Panc1 (cell line): ENCODE data around the gene RIBC1. TPM values are rescaled to one million over a fixed set of nuclear protein-coding genes. Genes with fewer than 3 reads are reported as not detected.

Source experiments
- ATAC-seq: fragments of 200-7000 bp; cut with Tn5 transposase; 2 replicates; pipeline ENCODE4 v1.9.1; 2020; ENCODE audit warnings: mild to moderate bottlenecking, moderate library complexity
- BruUV-seq: library from RNA; stranded (reverse); fragments of 400-500 nt; replicated peaks from 2 replicates; lab custom pipeline; 2021; lab: Mats Ljungman, UMichigan
- CTCF ChIA-PET: fragments of 300-600 bp; sonication (Branson Sonifier 250); formaldehyde crosslinking; loops from one replicate; lab custom pipeline; 2022; ENCODE audit warnings: antibody characterized with exemption; lab: Charles Lee
- POLR2A ChIA-PET: fragments of 300-600 bp; sonication (Branson Sonifier 250); formaldehyde crosslinking; loops from one replicate; lab custom pipeline; 2022; ENCODE audit warnings: antibody characterized with exemption; lab: Charles Lee
- DNase-seq: peaks from one replicate; pipeline ENCODE4 v3.0.0-alpha.2; 2010; ENCODE audit warnings: low read depth, low spot score
- H3K27ac ChIP-seq: 2 replicates; pipeline ENCODE4 v1.5.1; 2011; ENCODE audit warnings: mild to moderate bottlenecking, low read length, inconsistent platforms
- H3K27me3 ChIP-seq: fragments of 200-500 bp; sonication (Bioruptor generic); 2 replicates; pipeline ENCODE4 v1.6.0; 2014; ENCODE audit warnings: low read length, inconsistent platforms; ENCODE audit not compliant: control insufficient read depth, insufficient read depth
- H3K36me3 ChIP-seq: fragments of 200-500 bp; sonication (Bioruptor generic); 2 replicates; pipeline ENCODE4 v1.5.1; 2014; ENCODE audit warnings: inconsistent platforms, mild to moderate bottlenecking, low read length, moderate library complexity; ENCODE audit not compliant: control insufficient read depth, insufficient read depth
- H3K4me1 ChIP-seq: 2 replicates; pipeline ENCODE4 v1.5.1; 2011; ENCODE audit warnings: inconsistent platforms, mild to moderate bottlenecking, low read length, moderate library complexity; ENCODE audit not compliant: control insufficient read depth, insufficient read depth
- H3K4me3 ChIP-seq, 2 experiments: 2 replicates each; pipeline ENCODE4 v1.5.1; 2011 to 2012; ENCODE audit warnings: low read depth in 2 of 2, low read length in 2 of 2, mild to moderate bottlenecking in 2 of 2, inconsistent platforms in 1 of 2, moderate library complexity in 1 of 2
- H3K9me3 ChIP-seq: fragments of 200-500 bp; sonication (Bioruptor generic); 2 replicates; pipeline ENCODE4 v1.5.1; 2014; ENCODE audit warnings: low read depth, mild to moderate bottlenecking, inconsistent platforms, low read length, moderate library complexity; ENCODE audit not compliant: control insufficient read depth, insufficient read depth
- CTCF ChIP-seq: fragments of 450-650 bp; IDR thresholded peaks from 2 replicates; pipeline ENCODE4 v1.5.1; 2017; ENCODE audit warnings: mild to moderate bottlenecking
- POLR2AphosphoS5 ChIP-seq: IDR thresholded peaks from 2 replicates; pipeline ENCODE4 v1.6.1; 2012; ENCODE audit warnings: mild to moderate bottlenecking, low read depth, low read length, moderate library complexity
- REST ChIP-seq, 2 experiments: IDR thresholded peaks; 2 replicates each; pipeline ENCODE4 v1.6.1; 2011 to 2012; ENCODE audit warnings: low read depth in 2 of 2, control low read depth in 1 of 2, low read length in 1 of 2, mild to moderate bottlenecking in 1 of 2, moderate library complexity in 1 of 2; ENCODE audit not compliant: insufficient read depth in 1 of 2
- SIN3A ChIP-seq: IDR thresholded peaks from 2 replicates; pipeline ENCODE4 v1.6.1; 2012; ENCODE audit warnings: low read depth, mild to moderate bottlenecking, low read length, moderate library complexity, borderline replicate concordance; ENCODE audit not compliant: insufficient read depth
- TCF7L2 ChIP-seq: IDR thresholded peaks from 2 replicates; pipeline ENCODE4 v1.6.1; 2011; ENCODE audit warnings: mild to moderate bottlenecking, low read depth, low read length, inconsistent platforms
- in situ Hi-C: cut with HindIII; loops from 2 replicates; pipeline ENCODE4 v1.10.0; 2016; ENCODE audit warnings: low sequenced_read_pairs, low pct_unique_long_range_greater_than_20kb
- intact Hi-C: fragments of 100-400 bp; cut with micrococcal nuclease; formaldehyde crosslinking; loops from one replicate; pipeline ENCODE4 v1.10.0; 2022; ENCODE audit not compliant: unreplicated experiment
- total RNA-seq: library from RNA; stranded (reverse); gene quantifications from one replicate; pipeline ENCODE4 v1.2.1, GENCODE V29; 2021; ENCODE audit not compliant: unreplicated experiment

Gene RIBC1
- total RNA-seq, 1 experiment from 2014 or later = 1.1 TPM

- CTCF ChIA-PET = no interaction called here
- BruUV-seq = no TSS peak
- no peaks in the 10 kb centered on the region for H3K27me3 ChIP-seq
- peaks cover 20% of the 10 kb centered on the region; the same call in 1 of the 2 replicates for H3K36me3 ChIP-seq
- H3K4me3 ChIP-seq = no peak overlapping the region
- POLR2A ChIA-PET = no interaction called here
- no peaks in the 10 kb centered on the region for H3K4me1 ChIP-seq
- H3K27ac ChIP-seq = no peak overlapping the region
- DNase-seq (no peak), ATAC-seq (no peak)
- no peaks in the 10 kb centered on the region for H3K9me3 ChIP-seq
- in situ Hi-C loops = no loop called here
- intact Hi-C loops = no loop called here
- TF ChIP-seq POLR2AphosphoS5 (no peak), TCF7L2 (no peak), SIN3A (no peak), CTCF (no peak), REST (IDR thresholded peaks at IDR 0.05; ENCODE audit: insufficient read depth in 1 of 2, low read depth in 2 of 2, low read length in 1 of 2) (no peak)
These were observed 24.5 kb upstream of the RIBC1 start for GRCh38 chrX:53398216-53398615.

- ChIA-PET POLR2A (no interaction called here), CTCF (no interaction called here)
- in situ Hi-C loops (no loop called here), intact Hi-C loops (no loop called here)
- Histone ChIP-seq H3K4me3 (no peak overlapping the region), H3K36me3 (peaks cover 16% of the 10 kb centered on the region), H3K9me3 (no peaks in the 10 kb centered on the region), H3K4me1 (no peaks in the 10 kb centered on the region), H3K27me3 (no peaks in the 10 kb centered on the region), H3K27ac (no peak overlapping the region)
- no peak for ATAC-seq
- BruUV-seq = no TSS peak
- no peak for DNase-seq
- no peak for TF ChIP-seq SIN3A
- no peak for TF ChIP-seq TCF7L2
- no peak for TF ChIP-seq REST (IDR thresholded peaks at IDR 0.05; ENCODE audit: insufficient read depth in 1 of 2, low read depth in 2 of 2, low read length in 1 of 2)
These were observed 19.1 kb upstream of the RIBC1 start for GRCh38 chrX:53403535-53403934.
